HFFc6 (cell line): ENCODE measurements around the gene ARVCF. TPM values are rescaled to one million over a fixed set of nuclear protein-coding genes. Genes with fewer than 3 reads are reported as not detected.

ENCODE experiments used
- DNase-seq: peaks from one replicate; pipeline ENCODE4 v3.0.0-alpha.2; 2018
- H3K27ac Mint-ChIP-seq: 2 replicates; pipeline ENCODE4 v1.8.0; 2020; ENCODE audit warnings: mild to moderate bottlenecking, mixed read lengths
- H3K27me3 Mint-ChIP-seq: 2 replicates; pipeline ENCODE4 v1.8.0; 2021; ENCODE audit warnings: mild to moderate bottlenecking, moderate library complexity, mixed read lengths; ENCODE audit not compliant: insufficient read depth
- H3K36me3 Mint-ChIP-seq: 2 replicates; pipeline ENCODE4 v1.8.0; 2021; ENCODE audit warnings: low read depth, mixed read lengths
- H3K4me1 Mint-ChIP-seq: 2 replicates; pipeline ENCODE4 v1.8.0; 2020; ENCODE audit warnings: low read depth, mixed read lengths
- H3K4me3 Mint-ChIP-seq: 2 replicates; pipeline ENCODE4 v1.8.0; 2020; ENCODE audit warnings: mild to moderate bottlenecking, moderate library complexity, mixed read lengths
- H3K9me3 Mint-ChIP-seq: 2 replicates; pipeline ENCODE4 v1.8.0; 2020; ENCODE audit warnings: mild to moderate bottlenecking, mixed read lengths
- total RNA-seq, 6 experiments: library from RNA; stranded (reverse); fragmentation: NEBNext Ultra II Directional; extraction: Animal tissue kit (Norgen Biotek cat#: 25700); gene quantifications; 2 replicates in 1 of 6; 3 replicates in 5 of 6; pipeline ENCODE4 v1.2.3, GENCODE V29; 2021
- TF ChIP-seq, protein P1 (sequence below): fragments of 200-600 bp; sonication (generic); IDR thresholded peaks from 2 replicates; pipeline ENCODE4 v1.5.0; 2021; ENCODE audit warnings: antibody characterized with exemption, mild to moderate bottlenecking

Gene ARVCF
- total RNA-seq, 6 experiments from 2014 or later, result 1.5 to 3.3 (median 2.0) TPM

DNA sequence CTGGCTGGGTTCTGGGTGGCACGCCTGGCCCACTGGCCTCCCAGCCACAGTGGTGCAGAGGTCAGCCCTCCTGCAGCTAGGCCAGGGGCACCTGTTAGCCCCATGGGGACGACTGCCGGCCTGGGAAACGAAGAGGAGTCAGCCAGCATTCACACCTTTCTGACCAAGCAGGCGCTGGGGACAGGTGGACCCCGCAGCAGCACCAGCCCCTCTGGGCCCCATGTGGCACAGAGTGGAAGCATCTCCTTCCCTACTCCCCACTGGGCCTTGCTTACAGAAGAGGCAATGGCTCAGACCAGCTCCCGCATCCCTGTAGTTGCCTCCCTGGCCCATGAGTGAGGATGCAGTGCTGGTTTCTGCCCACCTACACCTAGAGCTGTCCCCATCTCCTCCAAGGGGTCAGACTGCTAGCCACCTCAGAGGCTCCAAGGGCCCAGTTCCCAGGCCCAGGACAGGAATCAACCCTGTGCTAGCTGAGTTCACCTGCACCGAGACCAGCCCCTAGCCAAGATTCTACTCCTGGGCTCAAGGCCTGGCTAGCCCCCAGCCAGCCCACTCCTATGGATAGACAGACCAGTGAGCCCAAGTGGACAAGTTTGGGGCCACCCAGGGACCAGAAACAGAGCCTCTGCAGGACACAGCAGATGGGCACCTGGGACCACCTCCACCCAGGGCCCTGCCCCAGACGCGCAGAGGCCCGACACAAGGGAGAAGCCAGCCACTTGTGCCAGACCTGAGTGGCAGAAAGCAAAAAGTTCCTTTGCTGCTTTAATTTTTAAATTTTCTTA is 47.3 kb downstream of the ARVCF start:
- H3K9me3 Mint-ChIP-seq, result no peaks in the 10 kb centered on the region
- no peak for DNase-seq
- no peak overlapping the region for H3K4me3 Mint-ChIP-seq
- TF ChIP-seq, protein P1, sequence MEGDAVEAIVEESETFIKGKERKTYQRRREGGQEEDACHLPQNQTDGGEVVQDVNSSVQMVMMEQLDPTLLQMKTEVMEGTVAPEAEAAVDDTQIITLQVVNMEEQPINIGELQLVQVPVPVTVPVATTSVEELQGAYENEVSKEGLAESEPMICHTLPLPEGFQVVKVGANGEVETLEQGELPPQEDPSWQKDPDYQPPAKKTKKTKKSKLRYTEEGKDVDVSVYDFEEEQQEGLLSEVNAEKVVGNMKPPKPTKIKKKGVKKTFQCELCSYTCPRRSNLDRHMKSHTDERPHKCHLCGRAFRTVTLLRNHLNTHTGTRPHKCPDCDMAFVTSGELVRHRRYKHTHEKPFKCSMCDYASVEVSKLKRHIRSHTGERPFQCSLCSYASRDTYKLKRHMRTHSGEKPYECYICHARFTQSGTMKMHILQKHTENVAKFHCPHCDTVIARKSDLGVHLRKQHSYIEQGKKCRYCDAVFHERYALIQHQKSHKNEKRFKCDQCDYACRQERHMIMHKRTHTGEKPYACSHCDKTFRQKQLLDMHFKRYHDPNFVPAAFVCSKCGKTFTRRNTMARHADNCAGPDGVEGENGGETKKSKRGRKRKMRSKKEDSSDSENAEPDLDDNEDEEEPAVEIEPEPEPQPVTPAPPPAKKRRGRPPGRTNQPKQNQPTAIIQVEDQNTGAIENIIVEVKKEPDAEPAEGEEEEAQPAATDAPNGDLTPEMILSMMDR, result no peak
- no peaks in the 10 kb centered on the region for H3K36me3 Mint-ChIP-seq
- H3K4me1 Mint-ChIP-seq, result no peaks in the 10 kb centered on the region
- H3K27me3 Mint-ChIP-seq, result peaks cover 3% of the 10 kb centered on the region; the same call in 1 of the 2 replicates
- no peak overlapping the region for H3K27ac Mint-ChIP-seq

DNA sequence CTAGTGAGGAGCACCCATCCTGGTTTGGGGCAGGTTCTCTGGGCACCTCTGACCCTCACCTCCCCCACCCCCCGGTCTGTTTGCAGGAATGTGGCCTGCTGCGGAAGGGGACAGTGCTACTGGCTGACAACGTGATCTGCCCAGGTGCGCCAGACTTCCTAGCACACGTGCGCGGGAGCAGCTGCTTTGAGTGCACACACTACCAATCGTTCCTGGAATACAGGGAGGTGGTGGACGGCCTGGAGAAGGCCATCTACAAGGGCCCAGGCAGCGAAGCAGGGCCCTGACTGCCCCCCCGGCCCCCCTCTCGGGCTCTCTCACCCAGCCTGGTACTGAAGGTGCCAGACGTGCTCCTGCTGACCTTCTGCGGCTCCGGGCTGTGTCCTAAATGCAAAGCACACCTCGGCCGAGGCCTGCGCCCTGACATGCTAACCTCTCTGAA is 48.2 kb downstream of the ARVCF start:
- H3K4me3 Mint-ChIP-seq, result no peak overlapping the region

DNA sequence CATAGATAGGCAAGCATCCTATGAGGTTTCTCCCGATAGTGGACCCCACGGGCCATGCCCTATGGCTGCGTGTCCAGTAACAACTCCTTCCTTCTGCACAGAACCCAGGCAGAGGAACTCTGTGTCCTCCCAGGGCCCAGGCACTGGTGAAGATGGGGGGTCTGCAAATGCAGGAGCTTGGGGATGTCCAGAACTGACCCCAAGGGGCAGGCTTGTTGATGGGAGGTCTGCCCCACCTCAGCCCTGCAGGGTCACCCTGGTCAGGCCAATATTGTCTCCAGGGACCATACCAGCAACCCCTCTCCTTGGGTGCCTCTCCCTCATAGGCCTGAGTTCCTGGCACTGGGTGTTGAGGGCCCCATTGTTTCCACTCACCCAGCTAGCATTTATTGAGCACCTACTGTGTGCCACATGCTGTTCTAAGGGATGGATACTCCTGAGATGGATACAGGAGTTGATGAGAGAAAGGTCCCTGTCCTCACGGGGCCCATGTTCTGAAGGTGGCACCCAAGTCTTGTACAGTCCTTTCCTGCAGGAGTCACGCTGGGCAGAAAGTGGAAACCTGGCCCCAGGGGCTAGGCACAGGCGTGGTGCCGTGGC is 48.7 kb downstream of the ARVCF start:
- Mint-ChIP-seq H3K36me3 (no peaks in the 10 kb centered on the region), H3K4me3 (no peak overlapping the region), H3K9me3 (no peaks in the 10 kb centered on the region), H3K27ac (no peak overlapping the region), H3K4me1 (no peaks in the 10 kb centered on the region), H3K27me3 (peaks cover 3% of the 10 kb centered on the region; the same call in 1 of the 2 replicates)
- DNase-seq, result no peak
- TF ChIP-seq, protein P1, result no peak

More for the DNA sequence above, 48.2 kb downstream of the ARVCF start:
- Mint-ChIP-seq H3K27me3 (peaks cover 3% of the 10 kb centered on the region; the same call in 1 of the 2 replicates), H3K9me3 (no peaks in the 10 kb centered on the region), H3K27ac (no peak overlapping the region), H3K4me1 (no peaks in the 10 kb centered on the region), H3K36me3 (no peaks in the 10 kb centered on the region)
- TF ChIP-seq, protein P1, result no peak
- no peak for DNase-seq

DNA sequence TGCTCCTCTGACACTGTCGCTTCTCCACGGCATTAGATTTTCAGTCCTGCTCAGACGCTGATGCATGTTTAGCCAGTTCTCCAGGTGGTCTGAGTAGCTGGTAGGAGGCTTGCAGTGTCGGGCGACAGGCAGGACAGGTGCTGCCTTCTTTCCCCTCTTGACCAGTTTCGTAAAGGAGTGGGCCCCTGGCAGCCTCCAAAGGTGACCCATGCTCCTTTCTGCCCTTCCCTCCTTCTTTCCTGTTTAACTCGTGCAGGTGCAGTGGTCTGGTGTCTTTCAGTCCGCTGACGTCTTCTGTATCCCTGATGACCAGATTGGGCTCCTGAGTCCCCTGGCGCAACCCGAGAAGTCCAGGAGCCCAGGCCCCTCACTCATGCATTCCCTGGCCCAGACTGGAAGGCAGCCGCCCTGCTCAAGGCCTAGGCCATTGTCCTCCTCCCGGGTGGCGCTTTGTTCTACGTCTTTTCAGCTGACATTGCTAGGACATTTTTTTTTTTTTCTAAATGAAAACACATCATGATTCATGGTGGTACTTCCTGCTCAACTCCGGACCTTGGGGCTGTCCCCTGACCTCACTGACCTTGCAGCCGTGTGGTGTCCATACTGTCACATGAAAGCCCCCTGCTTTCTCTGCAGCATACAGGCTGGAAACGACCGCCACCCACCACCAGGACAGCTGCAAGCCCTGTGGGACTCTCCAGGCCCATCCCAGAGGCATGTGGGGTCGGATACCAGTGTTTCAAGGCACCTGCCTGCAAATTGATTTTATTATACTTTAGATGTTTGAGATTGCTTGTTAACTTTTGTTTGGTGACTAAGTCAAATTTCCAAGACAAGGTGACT is 49.5 kb downstream of the ARVCF start:
- no peak overlapping the region for H3K4me3 Mint-ChIP-seq
- no peak for DNase-seq
- no peaks in the 10 kb centered on the region for H3K9me3 Mint-ChIP-seq
- H3K4me1 Mint-ChIP-seq, result no peaks in the 10 kb centered on the region
- TF ChIP-seq, protein P1, result no peak
- no peaks in the 10 kb centered on the region for H3K36me3 Mint-ChIP-seq
- H3K27ac Mint-ChIP-seq, result no peak overlapping the region
- peaks cover 4% of the 10 kb centered on the region; the same call in 1 of the 2 replicates for H3K27me3 Mint-ChIP-seq
